ENCODE results near the gene JMJD7.

Gene JMJD7

DNA sequence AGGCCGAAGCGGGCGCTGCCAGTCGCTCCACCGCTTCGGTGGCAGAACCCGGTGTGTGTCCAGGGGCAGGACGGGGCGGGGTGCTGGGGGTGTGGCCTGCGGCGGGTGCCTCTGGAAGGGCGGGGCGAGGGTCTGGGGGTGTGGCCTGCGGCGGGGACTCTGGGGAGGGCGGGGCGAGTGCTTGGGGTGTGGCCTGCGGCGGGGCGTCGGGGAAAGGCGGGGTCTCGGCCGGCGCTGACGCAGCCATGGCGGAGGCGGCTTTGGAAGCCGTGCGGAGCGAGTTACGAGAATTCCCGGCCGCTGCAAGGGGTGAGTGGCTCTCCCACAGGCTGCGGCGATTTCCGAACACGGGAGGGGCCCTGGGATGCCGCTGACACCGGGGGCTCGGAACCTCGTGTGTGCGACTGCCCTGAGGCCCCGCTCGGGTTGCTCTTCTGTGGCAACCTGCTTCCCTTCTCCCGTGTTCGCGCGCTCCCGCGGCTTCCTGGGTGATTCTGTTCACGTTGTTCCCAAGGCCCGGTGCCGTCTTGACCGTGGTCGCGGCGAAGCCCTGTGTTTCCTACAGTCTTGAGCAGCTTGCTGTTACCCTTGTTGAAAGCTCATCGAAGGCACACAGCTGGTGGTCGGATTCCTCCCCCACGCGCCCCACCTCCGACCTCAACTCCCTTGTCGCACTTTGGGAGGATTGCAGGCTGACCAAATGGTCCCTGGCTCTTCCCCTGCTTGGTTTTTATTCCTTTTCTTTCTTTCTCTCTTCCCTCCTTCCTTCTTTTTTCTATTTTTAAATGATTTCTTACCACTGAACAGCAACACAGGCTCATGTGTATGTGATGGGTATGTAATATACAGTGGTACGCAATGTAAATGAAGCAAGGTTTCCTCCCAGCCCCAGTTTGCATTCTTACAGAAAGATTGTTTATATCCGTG is at the start of gene JMJD7:
Gene JMJD7 (plus strand): TSS at position 213 of the 927 bp plus-strand sequence. CDS start 33 bp downstream, at position 246.
- DNase-seq (ENCODE audit: low spot score): peak; percentile 99

GRCh38 chr15:41778521-41778920 is 49.4 kb upstream of the JMJD7 start:
- DNase-seq (ENCODE audit: low spot score): no peak

- DNase-seq (ENCODE audit: low spot score): no peak
Observed at GRCh38 chr15:41779662-41780157, 48.2 kb upstream of the JMJD7 start.

GRCh38 chr15:41780266-41780665 is 47.6 kb upstream of the JMJD7 start:
- DNase-seq (ENCODE audit: low spot score): no peak

GRCh38 chr15:41780727-41781126 is 47.2 kb upstream of the JMJD7 start:
- DNase-seq (ENCODE audit: low spot score): no peak

GRCh38 chr15:41782371-41783282 is 45.3 kb upstream of the JMJD7 start:
- DNase-seq (ENCODE audit: low spot score): peak; percentile 74

DNA sequence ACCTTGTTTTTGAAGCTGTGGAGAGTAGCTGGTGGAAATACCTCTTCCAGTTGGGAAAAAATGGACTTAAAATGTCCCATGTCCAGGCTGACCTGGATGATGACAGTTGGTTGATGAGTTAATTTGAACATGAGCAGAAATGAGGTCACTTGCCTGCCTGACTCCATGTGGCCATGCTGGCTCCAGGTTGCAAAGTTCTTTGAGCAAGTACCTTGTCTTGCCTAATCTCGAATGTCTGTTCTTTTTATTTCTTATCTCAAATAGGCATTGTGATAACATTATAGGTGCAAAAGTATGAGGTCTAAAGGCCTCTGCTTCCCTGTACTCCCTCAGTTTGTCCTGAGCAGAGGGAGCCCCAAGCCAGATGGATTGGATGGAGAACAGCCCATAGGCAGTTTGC is 44.6 kb upstream of the JMJD7 start:
- DNase-seq (ENCODE audit: low spot score): no peak

- DNase-seq (ENCODE audit: low spot score): no peak
Observed at GRCh38 chr15:41788262-41788661, 39.6 kb upstream of the JMJD7 start.

GRCh38 chr15:41789236-41789635 is 38.7 kb upstream of the JMJD7 start:
- no peak for DNase-seq (ENCODE audit: low spot score)

- DNase-seq (ENCODE audit: low spot score): no peak
Observed at GRCh38 chr15:41789662-41790061, 38.2 kb upstream of the JMJD7 start.

- no peak for DNase-seq (ENCODE audit: low spot score)
Observed at GRCh38 chr15:41790169-41790568, 37.7 kb upstream of the JMJD7 start.

- no peak for DNase-seq (ENCODE audit: low spot score)
Observed at GRCh38 chr15:41790756-41791546, 36.9 kb upstream of the JMJD7 start.

GRCh38 chr15:41791547-41791937 is 36.4 kb upstream of the JMJD7 start:
- DNase-seq (ENCODE audit: low spot score): no peak

- DNase-seq (ENCODE audit: low spot score): no peak
Observed at GRCh38 chr15:41792000-41792637, 35.8 kb upstream of the JMJD7 start.

DNA sequence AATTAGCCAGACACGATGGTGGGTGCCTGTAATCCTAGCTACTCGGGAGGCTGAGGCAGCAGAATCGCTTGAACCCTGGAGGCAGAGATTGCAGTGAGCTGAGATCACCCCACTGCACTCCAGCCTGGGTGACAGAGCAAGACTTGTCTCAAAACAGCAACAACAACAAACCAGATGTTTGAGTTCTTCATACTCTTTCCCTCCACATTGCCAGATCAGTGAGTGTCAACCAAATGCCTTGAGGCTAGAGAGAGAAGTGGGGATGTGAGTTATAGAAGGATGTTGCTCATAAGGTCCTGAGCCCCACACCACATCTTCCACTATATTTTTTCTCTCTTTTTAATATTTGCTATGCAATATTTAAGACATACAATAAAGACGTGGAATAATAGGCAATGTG is 33.8 kb upstream of the JMJD7 start:
- DNase-seq (ENCODE audit: low spot score): no peak

GRCh38 chr15:41795996-41796856 is 31.7 kb upstream of the JMJD7 start:
- DNase-seq (ENCODE audit: low spot score): no peak

GRCh38 chr15:41797201-41797944 is 30.5 kb upstream of the JMJD7 start:
- no peak for DNase-seq (ENCODE audit: low spot score)

- no peak for DNase-seq (ENCODE audit: low spot score)
Observed at GRCh38 chr15:41798607-41799487, 29.0 kb upstream of the JMJD7 start.

DNA sequence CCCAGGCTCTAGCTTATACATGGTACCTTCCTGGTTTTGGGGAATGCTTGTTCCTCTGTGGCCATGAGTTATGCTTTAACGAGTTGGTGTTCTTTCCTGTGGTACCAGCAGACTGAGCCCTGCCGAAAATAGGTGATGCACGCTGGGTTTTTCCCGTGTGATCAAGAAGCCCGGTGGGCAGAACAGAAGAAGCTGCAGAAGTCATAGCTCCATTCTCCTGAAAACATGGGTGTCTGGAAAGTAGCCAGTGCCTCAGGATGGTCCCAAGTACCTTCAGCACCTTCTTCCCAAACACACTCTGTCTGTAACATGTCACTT is 28.4 kb upstream of the JMJD7 start:
- no peak for DNase-seq (ENCODE audit: low spot score)
